ENCODE results near the gene HEPN1.
"Not testable (repeated sequence)": the region's sequence is repeated elsewhere in the genome, so short reads cannot be mapped to it uniquely, and the experiment has no call there.

Gene HEPN1

GRCh38 chr11:124961972-124962609 is 43.0 kb downstream of the HEPN1 start:
- Histone ChIP-seq H3K4me3 (ENCODE audit: low read depth, low read length, poor library complexity, severe bottlenecking) (no peak overlapping the region), H3K4me2 (ENCODE audit: low read length) (no peak overlapping the region), H3K9me2 (ENCODE audit: low read depth, low read length) (no peaks in the 10 kb centered on the region), H4K20me1 (ENCODE audit: insufficient read depth, low read length) (no peaks in the 10 kb centered on the region), H3K9me3 (ENCODE audit: low read length) (no peaks in the 10 kb centered on the region), H2AFZ (ENCODE audit: low read length) (no peak overlapping the region), H3K27ac (ENCODE audit: low read depth, low read length, poor library complexity, severe bottlenecking) (no peak overlapping the region), H3K36me3 (ENCODE audit: insufficient read depth, low read length) (no peaks in the 10 kb centered on the region), H3K9ac (ENCODE audit: low read length) (no peak overlapping the region), H3K27me3 (ENCODE audit: insufficient read depth, low read length) (no peaks in the 10 kb centered on the region), H3F3A (ENCODE audit: insufficient read depth, low read length) (no peaks in the 10 kb centered on the region), H3K79me2 (ENCODE audit: insufficient read depth, low read length) (no peaks in the 10 kb centered on the region), H3K4me1 (ENCODE audit: insufficient read depth, low read length, severe bottlenecking) (no peaks in the 10 kb centered on the region)
- TF ChIP-seq, protein P1, sequence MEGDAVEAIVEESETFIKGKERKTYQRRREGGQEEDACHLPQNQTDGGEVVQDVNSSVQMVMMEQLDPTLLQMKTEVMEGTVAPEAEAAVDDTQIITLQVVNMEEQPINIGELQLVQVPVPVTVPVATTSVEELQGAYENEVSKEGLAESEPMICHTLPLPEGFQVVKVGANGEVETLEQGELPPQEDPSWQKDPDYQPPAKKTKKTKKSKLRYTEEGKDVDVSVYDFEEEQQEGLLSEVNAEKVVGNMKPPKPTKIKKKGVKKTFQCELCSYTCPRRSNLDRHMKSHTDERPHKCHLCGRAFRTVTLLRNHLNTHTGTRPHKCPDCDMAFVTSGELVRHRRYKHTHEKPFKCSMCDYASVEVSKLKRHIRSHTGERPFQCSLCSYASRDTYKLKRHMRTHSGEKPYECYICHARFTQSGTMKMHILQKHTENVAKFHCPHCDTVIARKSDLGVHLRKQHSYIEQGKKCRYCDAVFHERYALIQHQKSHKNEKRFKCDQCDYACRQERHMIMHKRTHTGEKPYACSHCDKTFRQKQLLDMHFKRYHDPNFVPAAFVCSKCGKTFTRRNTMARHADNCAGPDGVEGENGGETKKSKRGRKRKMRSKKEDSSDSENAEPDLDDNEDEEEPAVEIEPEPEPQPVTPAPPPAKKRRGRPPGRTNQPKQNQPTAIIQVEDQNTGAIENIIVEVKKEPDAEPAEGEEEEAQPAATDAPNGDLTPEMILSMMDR (IDR thresholded peaks at IDR 0.05; ENCODE audit: low read length) = peak; percentile 68
- no peak for TF ChIP-seq EZH2 (IDR thresholded peaks at IDR 0.05; ENCODE audit: borderline replicate concordance, low read length)

- not testable (repeated sequence) for H3K4me1 ChIP-seq (ENCODE audit: insufficient read depth, low read length, severe bottlenecking); H3K79me2 ChIP-seq (ENCODE audit: insufficient read depth, low read length); H3K9me3 ChIP-seq (ENCODE audit: low read length); H3F3A ChIP-seq (ENCODE audit: insufficient read depth, low read length); H3K36me3 ChIP-seq (ENCODE audit: insufficient read depth, low read length); H3K27me3 ChIP-seq (ENCODE audit: insufficient read depth, low read length); H3K9ac ChIP-seq (ENCODE audit: low read length); H3K9me2 ChIP-seq (ENCODE audit: low read depth, low read length); H4K20me1 ChIP-seq (ENCODE audit: insufficient read depth, low read length); H2AFZ ChIP-seq (ENCODE audit: low read length); H3K27ac ChIP-seq (ENCODE audit: low read depth, low read length, poor library complexity, severe bottlenecking); H3K4me2 ChIP-seq (ENCODE audit: low read length); H3K4me3 ChIP-seq (ENCODE audit: low read depth, low read length, poor library complexity, severe bottlenecking)
Observed at GRCh38 chr11:124968197-124968596, 49.1 kb downstream of the HEPN1 start.
